Stimulated activated CD4-positive, alpha-beta T cell treated with anti-CD3 and anti-CD28 coated beads, Interleukin-1b, Interleukin-23, amount 100 ng/mL, for 4 hours (primary cell): Measurements from ENCODE around the gene ZAR1L.

Source experiments
- DNase-seq, 2 donors: peaks; one replicate each; pipeline ENCODE4 v3.0.0-alpha.2; 2020; ENCODE audit warnings: low read depth in 2 of 2

The ZAR1L gene

GRCh38 chr13:32255724-32256109, 59.4 kb downstream of the ZAR1L start:
- DNase-seq: no peak

GRCh38 chr13:32254916-32255723, 60.0 kb downstream of the ZAR1L start:
- no peak for DNase-seq

- DNase-seq: no peak
These were observed 60.7 kb downstream of the ZAR1L start for GRCh38 chr13:32254416-32254815.

DNA sequence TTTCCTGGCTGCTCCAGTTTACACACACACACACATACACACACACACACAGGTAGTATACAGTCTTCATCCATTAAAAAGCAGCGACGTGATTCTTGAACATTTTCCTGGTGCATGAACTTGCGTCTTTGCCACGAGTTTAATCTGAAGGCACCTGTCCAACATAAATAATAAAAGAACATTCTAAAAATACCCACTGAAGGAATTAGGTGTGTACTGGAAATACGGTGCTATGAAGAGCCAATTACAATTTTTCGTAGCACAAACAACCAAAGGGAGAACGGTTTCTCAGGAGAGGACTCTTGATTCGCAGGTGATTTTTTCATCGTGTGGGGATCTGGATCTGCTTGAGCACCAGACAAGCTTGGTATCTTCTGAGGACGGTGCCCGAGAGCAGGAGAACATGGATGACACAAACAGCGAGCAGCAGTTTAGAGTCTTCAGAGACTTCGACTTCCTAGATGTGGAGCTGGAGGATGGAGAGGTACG, 61.2 kb downstream of the ZAR1L start:
- DNase-seq: no peak
